ENCODE measurements around the gene SARDH. TPM values are rescaled to one million over a fixed set of nuclear protein-coding genes. Genes with fewer than 3 reads are reported as not detected.
"Not testable (repeated sequence)": the region's sequence is repeated elsewhere in the genome, so short reads cannot be mapped to it uniquely, and the experiment has no call there.

Gene SARDH
- total and polyA plus RNA-seq, 2 donors from 2014 or later, result 4.6 to 12.0 TPM

DNA sequence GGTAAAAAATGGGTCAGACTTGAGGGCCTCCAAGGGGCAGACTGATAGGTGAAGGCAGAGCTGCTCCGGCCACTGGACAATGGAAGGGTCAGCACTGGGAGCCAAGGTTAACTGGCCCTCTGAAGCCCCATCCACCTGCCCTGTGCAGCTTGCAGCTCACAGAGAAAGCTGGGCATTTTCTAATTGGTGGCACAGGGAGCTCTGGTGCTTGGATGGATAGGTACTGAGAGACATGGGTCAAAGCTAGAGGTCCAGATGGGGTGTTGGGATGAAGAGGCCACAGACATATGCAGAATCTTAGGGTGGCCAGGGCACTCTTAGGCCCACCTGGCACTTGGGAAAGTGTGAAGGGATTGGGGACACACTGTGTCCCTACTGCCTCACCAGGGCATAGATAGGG lies 29.5 kb upstream of the SARDH start:
- Histone ChIP-seq H3K36me3 (ENCODE audit: control insufficient read depth in 2 of 3, insufficient read depth in 3 of 3, low read length in 3 of 3) (peaks cover 6 to 24% (median 14%) of the 10 kb centered on the region in 3 donors), H3K27me3 (ENCODE audit: control insufficient read depth, insufficient read depth, low read length) (no peaks in the 10 kb centered on the region), H3K4me3 (ENCODE audit: low read length in 3 of 3) (no peak overlapping the region), H3K27ac (ENCODE audit: low read depth in 2 of 2, low read length in 2 of 2) (no peak overlapping the region), H3K4me1 (ENCODE audit: control insufficient read depth in 2 of 3, insufficient read depth in 2 of 3, low read depth in 1 of 3, low read length in 3 of 3) (peaks cover 0 to 2% (median 0%) of the 10 kb centered on the region in 3 donors), H3K9me3 (ENCODE audit: control insufficient read depth in 2 of 3, insufficient read depth in 1 of 3, low read length in 3 of 3) (peaks cover 0 to 12% (median 2%) of the 10 kb centered on the region in 3 donors), H3K9ac (ENCODE audit: low read length in 3 of 3) (no peak overlapping the region)
- TF ChIP-seq, protein P1, sequence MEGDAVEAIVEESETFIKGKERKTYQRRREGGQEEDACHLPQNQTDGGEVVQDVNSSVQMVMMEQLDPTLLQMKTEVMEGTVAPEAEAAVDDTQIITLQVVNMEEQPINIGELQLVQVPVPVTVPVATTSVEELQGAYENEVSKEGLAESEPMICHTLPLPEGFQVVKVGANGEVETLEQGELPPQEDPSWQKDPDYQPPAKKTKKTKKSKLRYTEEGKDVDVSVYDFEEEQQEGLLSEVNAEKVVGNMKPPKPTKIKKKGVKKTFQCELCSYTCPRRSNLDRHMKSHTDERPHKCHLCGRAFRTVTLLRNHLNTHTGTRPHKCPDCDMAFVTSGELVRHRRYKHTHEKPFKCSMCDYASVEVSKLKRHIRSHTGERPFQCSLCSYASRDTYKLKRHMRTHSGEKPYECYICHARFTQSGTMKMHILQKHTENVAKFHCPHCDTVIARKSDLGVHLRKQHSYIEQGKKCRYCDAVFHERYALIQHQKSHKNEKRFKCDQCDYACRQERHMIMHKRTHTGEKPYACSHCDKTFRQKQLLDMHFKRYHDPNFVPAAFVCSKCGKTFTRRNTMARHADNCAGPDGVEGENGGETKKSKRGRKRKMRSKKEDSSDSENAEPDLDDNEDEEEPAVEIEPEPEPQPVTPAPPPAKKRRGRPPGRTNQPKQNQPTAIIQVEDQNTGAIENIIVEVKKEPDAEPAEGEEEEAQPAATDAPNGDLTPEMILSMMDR (IDR thresholded peaks at IDR 0.05; ENCODE audit: borderline replicate concordance, extremely low read depth, insufficient read depth), result no peak
- DNase-seq, result peak in 2 of 5 donors; percentile 8 to 25
- FAIRE-seq, result no peak
- intact Hi-C loops (cut with DNase I), result no loop called here

DNA sequence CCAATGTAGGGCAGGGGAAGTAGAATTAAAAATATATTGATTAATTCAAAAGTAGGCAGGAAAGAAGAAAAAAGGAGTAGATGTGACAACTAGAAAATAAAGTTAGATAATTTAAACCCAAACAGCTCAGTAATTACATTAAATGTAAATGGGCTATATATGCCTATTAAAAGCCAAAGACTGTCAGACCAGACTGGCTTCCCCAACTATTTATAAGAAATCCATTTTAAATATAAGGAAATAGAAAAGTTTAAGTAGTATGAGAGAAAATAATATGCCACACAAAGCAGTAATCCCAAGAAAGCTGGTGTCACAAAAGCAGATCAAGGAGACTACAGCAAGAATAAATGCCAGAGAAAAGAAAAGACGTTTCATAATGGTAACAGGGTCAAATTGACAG lies 28.9 kb upstream of the SARDH start:
- no peak overlapping the region for H3K4me3 ChIP-seq (ENCODE audit: low read length in 3 of 3)
- no peaks in the 10 kb centered on the region for H3K27me3 ChIP-seq (ENCODE audit: control insufficient read depth, insufficient read depth, low read length)
- intact Hi-C loops (cut with DNase I), result no loop called here
- H3K4me1 ChIP-seq (ENCODE audit: control insufficient read depth in 2 of 3, insufficient read depth in 2 of 3, low read depth in 1 of 3, low read length in 3 of 3), result peaks cover 0 to 2% (median 0%) of the 10 kb centered on the region in 3 donors
- H3K9ac ChIP-seq (ENCODE audit: low read length in 3 of 3), result no peak overlapping the region
- FAIRE-seq (no peak), DNase-seq (no peak)
- H3K9me3 ChIP-seq (ENCODE audit: control insufficient read depth in 2 of 3, insufficient read depth in 1 of 3, low read length in 3 of 3), result peaks cover 0 to 12% (median 2%) of the 10 kb centered on the region in 3 donors
- TF ChIP-seq, protein P1 (IDR thresholded peaks at IDR 0.05; ENCODE audit: borderline replicate concordance, extremely low read depth, insufficient read depth), result no peak
- H3K36me3 ChIP-seq (ENCODE audit: control insufficient read depth in 2 of 3, insufficient read depth in 3 of 3, low read length in 3 of 3), result peaks cover 6 to 24% (median 14%) of the 10 kb centered on the region in 3 donors
- no peak overlapping the region for H3K27ac ChIP-seq (ENCODE audit: low read depth in 2 of 2, low read length in 2 of 2)

DNA sequence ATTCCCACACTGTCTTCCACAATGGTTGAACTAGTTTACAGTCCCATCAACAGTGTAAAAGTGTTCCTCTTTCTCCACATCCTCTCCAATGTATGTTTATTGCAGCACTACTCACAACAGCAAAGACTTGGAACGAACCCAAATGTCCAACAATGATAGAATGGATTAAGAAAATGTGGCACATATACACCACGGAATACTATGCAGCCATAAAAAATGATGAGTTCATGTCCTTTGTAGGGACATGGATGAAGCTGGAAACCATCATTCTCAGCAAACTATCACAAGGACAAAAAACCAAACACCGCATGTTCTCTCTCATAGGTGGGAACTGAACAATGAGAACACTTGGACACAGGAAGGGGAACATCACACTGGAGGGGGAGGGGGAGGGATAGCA lies 28.1 kb upstream of the SARDH start:
- H3K27me3 ChIP-seq (ENCODE audit: control insufficient read depth, insufficient read depth, low read length); DNase-seq; FAIRE-seq; H3K27ac ChIP-seq (ENCODE audit: low read depth in 2 of 2, low read length in 2 of 2); intact Hi-C loops (cut with DNase I); H3K9ac ChIP-seq (ENCODE audit: low read length in 3 of 3); H3K4me3 ChIP-seq (ENCODE audit: low read length in 3 of 3); H3K4me1 ChIP-seq (ENCODE audit: control insufficient read depth in 2 of 3, insufficient read depth in 2 of 3, low read depth in 1 of 3, low read length in 3 of 3): not testable (repeated sequence)
- Histone ChIP-seq H3K36me3 (ENCODE audit: control insufficient read depth in 2 of 3, insufficient read depth in 3 of 3, low read length in 3 of 3) (peaks cover 6 to 24% (median 18%) of the 10 kb centered on the region in 3 donors), H3K9me3 (ENCODE audit: control insufficient read depth in 2 of 3, insufficient read depth in 1 of 3, low read length in 3 of 3) (peaks cover 0 to 12% (median 2%) of the 10 kb centered on the region in 3 donors)

DNA sequence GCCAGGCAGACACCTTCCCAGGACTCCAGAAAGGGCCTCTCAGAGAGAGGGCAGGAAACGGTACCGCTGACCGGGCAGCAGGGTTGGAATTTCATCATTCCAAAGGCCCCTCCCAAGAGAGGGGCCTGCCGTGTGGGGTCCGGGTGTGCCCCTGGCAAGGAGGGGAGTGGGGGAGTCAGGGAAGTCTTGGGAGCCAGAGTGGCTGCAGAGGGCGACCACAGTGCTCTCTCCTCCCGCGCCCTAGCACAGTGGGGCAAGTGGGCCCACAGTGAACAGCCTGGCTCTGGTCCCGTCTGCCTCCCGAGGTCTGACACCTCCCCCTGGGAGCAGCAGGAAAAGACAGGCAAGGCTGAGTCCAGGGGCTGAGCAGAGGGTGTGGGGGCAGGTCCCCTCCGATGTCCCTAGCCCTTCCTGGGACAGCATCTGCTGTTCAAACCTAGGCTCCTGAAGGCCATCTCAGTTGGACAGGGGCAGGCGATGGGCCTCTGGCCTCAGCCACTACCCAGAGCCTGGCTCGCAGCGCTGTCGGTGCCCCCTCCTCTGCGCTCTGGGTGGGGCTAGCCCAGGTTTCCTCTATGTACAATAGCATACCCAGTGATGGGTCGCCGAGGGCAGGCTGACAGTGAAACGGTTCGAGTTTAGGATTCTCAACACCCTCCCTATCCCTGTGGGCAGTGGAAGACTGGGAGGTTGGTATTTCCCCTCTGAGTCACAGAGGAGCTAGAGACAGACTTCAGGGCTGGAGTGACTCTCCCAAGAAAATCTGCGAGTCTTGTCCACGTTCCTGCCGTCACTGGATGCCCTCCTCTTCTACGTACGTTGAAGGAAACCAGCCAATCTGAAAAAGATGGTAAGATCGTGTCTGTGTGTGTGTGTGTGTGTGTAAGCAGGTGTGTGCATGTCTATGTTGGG lies 25.4 kb upstream of the SARDH start:
- FAIRE-seq, result no peak
- DNase-seq, result peak in 3 of 5 donors; percentile 8 to 35 (median 19)
- Histone ChIP-seq H3K27me3 (ENCODE audit: control insufficient read depth, insufficient read depth, low read length) (no peaks in the 10 kb centered on the region), H3K4me1 (ENCODE audit: control insufficient read depth in 2 of 3, insufficient read depth in 2 of 3, low read depth in 1 of 3, low read length in 3 of 3) (peaks cover 0 to 4% (median 2%) of the 10 kb centered on the region in 3 donors), H3K9ac (ENCODE audit: low read length in 3 of 3) (no peak overlapping the region), H3K4me3 (ENCODE audit: low read length in 3 of 3) (no peak overlapping the region), H3K27ac (ENCODE audit: low read depth in 2 of 2, low read length in 2 of 2) (no peak overlapping the region), H3K36me3 (ENCODE audit: control insufficient read depth in 2 of 3, insufficient read depth in 3 of 3, low read length in 3 of 3) (peaks cover 6 to 24% (median 14%) of the 10 kb centered on the region in 3 donors), H3K9me3 (ENCODE audit: control insufficient read depth in 2 of 3, insufficient read depth in 1 of 3, low read length in 3 of 3) (peaks cover 0 to 12% (median 2%) of the 10 kb centered on the region in 3 donors)
- TF ChIP-seq, protein P1 (IDR thresholded peaks at IDR 0.05; ENCODE audit: borderline replicate concordance, extremely low read depth, insufficient read depth), result no peak
- intact Hi-C loops (cut with DNase I), result no loop called here

Data from kidney (tissue), 14 donors.